HepG2 (cell line): ENCODE results near the gene BIRC7. TPM values are rescaled to one million over a fixed set of nuclear protein-coding genes. Genes with fewer than 3 reads are reported as not detected.

ENCODE experiments used
- FOXC1 ChIP-seq: sonication (generic); formaldehyde crosslinking; IDR thresholded peaks from 2 replicates; pipeline ENCODE4 v1.8.0; 2022; ENCODE audit warnings: mild to moderate bottlenecking, missing genetic modification reagents, borderline replicate concordance
- GATAD1 ChIP-seq: IDR thresholded peaks from 2 replicates; pipeline ENCODE4 v1.6.1; 2016; ENCODE audit warnings: missing genetic modification reagents, missing compliant biosample characterization
- KAT2B ChIP-seq: fragments of 150-350 bp; IDR thresholded peaks from 2 replicates; pipeline ENCODE4 v1.6.1; 2014; ENCODE audit warnings: low read depth, low read length, borderline replicate concordance
- MAZ ChIP-seq, 2 experiments: sonication (generic) in 1 of 2; formaldehyde crosslinking in 1 of 2; IDR thresholded peaks; 2 replicates each; pipeline versions ENCODE4 v1.5.0 to v1.6.1; 2012 to 2020; ENCODE audit warnings: low read depth in 2 of 2, mild to moderate bottlenecking in 2 of 2, borderline replicate concordance in 1 of 2, improper control_type of control experiment in 1 of 2, low read length in 1 of 2, missing genetic modification reagents in 1 of 2, moderate library complexity in 1 of 2
- MED1 ChIP-seq: sonication (generic); formaldehyde crosslinking; IDR thresholded peaks from 2 replicates; pipeline ENCODE4 v1.4.0; 2020; ENCODE audit warnings: missing genetic modification reagents
- MTA1 ChIP-seq: sonication (generic); formaldehyde crosslinking; IDR thresholded peaks from 2 replicates; pipeline ENCODE4 v1.4.0; 2020; ENCODE audit warnings: missing genetic modification reagents, mild to moderate bottlenecking, borderline replicate concordance
- PHF8 ChIP-seq: sonication (generic); formaldehyde crosslinking; IDR thresholded peaks from 2 replicates; pipeline ENCODE4 v1.5.0; 2020; ENCODE audit warnings: missing genetic modification reagents
- RAD21 ChIP-seq: fragments of 450-650 bp; formaldehyde crosslinking; IDR thresholded peaks from 2 replicates; pipeline ENCODE4 v1.5.0; 2020; ENCODE audit warnings: mild to moderate bottlenecking
- SIN3A ChIP-seq: IDR thresholded peaks from 2 replicates; pipeline ENCODE4 v1.6.1; 2011; ENCODE audit warnings: low read depth, mild to moderate bottlenecking, control low read depth, low read length, borderline replicate concordance
- SP1 ChIP-seq, 2 experiments: fragments of 450-650 bp in 1 of 2; sonication (generic) in 1 of 2; formaldehyde crosslinking in 1 of 2; IDR thresholded peaks; 2 replicates each; pipeline versions ENCODE4 v1.4.0 to v1.6.1; 2016 to 2020; ENCODE audit warnings: missing genetic modification reagents in 1 of 2
- ZBTB25 ChIP-seq: IDR thresholded peaks from 2 replicates; pipeline ENCODE4 v1.6.1; 2018; ENCODE audit warnings: missing genetic modification reagents
- ZBTB26 ChIP-seq: IDR thresholded peaks from 2 replicates; pipeline ENCODE4 v1.6.1; 2016; ENCODE audit warnings: missing compliant biosample characterization, missing genetic modification reagents, borderline replicate concordance
- ZFY ChIP-seq: sonication (generic); formaldehyde crosslinking; IDR thresholded peaks from 2 replicates; pipeline ENCODE4 v1.4.0; 2020; ENCODE audit warnings: missing genetic modification reagents
- ZNF614 ChIP-seq: IDR thresholded peaks from 2 replicates; pipeline ENCODE4 v1.6.1; 2018; ENCODE audit warnings: missing biosample characterization, missing genetic modification reagents, inconsistent platforms, borderline replicate concordance
- ZNF687 ChIP-seq: sonication (generic); formaldehyde crosslinking; IDR thresholded peaks from 2 replicates; pipeline ENCODE4 v1.5.1; 2020; ENCODE audit warnings: mild to moderate bottlenecking, missing genetic modification reagents, moderate library complexity
- ZNF691 ChIP-seq: sonication (generic); formaldehyde crosslinking; IDR thresholded peaks from 2 replicates; pipeline ENCODE4 v1.4.0; 2020; ENCODE audit warnings: missing genetic modification reagents, low read depth, mild to moderate bottlenecking, borderline replicate concordance
- ZNF883 ChIP-seq: sonication (generic); formaldehyde crosslinking; IDR thresholded peaks from 2 replicates; pipeline ENCODE4 v1.5.1; 2020; ENCODE audit warnings: mild to moderate bottlenecking, missing genetic modification reagents; ENCODE audit errors: not compliant biosample characterization
- polyA plus RNA-seq, 8 experiments: library from polyadenylated mRNA; depleted of rRNA in 3 of 8; stranded (reverse) in 7 of 8; unstranded in 1 of 8; fragments of >200 nt; fragmentation: Illumina TruSeq in 4 of 8; extraction: Trizol in 4 of 8; gene quantifications; 2 replicates each; pipeline versions ENCODE4 v1.2.1 to v1.2.3, GENCODE V29; 2011 to 2016; ENCODE audit warnings: low read depth in 4 of 8, missing spikeins in 1 of 8, mixed read lengths in 1 of 8; ENCODE audit not compliant: insufficient read depth in 1 of 8
- total RNA-seq, 5 experiments: library from RNA; depleted of rRNA; stranded (reverse); fragments of >200 nt; fragmentation: Illumina TruSeq; extraction: Trizol; gene quantifications; 2 replicates each; pipeline ENCODE4 v1.2.3, GENCODE V29; 2016; ENCODE audit warnings: low read depth in 1 of 5

The BIRC7 gene
- total and polyA plus RNA-seq, 2 of the 13 experiments (the other 11 are each of a cell fraction or from before 2014, with no cell fraction given): 0.27 to 5.1 TPM

- TF ChIP-seq ZBTB26 (CRISPR knock-in tag) (no peak), MAZ (IDR thresholded peaks at IDR 0.05; ENCODE audit: borderline replicate concordance, low read depth, low read length) (no peak), MAZ (CRISPR knock-in tag; IDR thresholded peaks at IDR 0.05; ENCODE audit: low read depth) (peak; percentile 53; the same call in 1 of the 2 replicates), GATAD1 (CRISPR knock-in tag) (0 out of 2 replicates have a peak, but pooled peaks have one; percentile 16), MTA1 (CRISPR knock-in tag) (peak; percentile 19; the same call in 1 of the 2 replicates), ZBTB25 (peak; percentile 42; the same call in 1 of the 2 replicates), MED1 (peak; percentile 13; the same call in 1 of the 2 replicates), FOXC1 (CRISPR knock-in tag) (no peak), KAT2B (no peak), ZNF614 (no peak), SP1 (IDR thresholded peaks at IDR 0.05) (no peak), SP1 (CRISPR knock-in tag; IDR thresholded peaks at IDR 0.05) (peak; percentile 55), RAD21 (CRISPR knock-in tag) (peak; percentile 74), PHF8 (CRISPR knock-in tag) (peak; percentile 28; the same call in 1 of the 2 replicates), ZFY (peak; percentile 41; the same call in 1 of the 2 replicates), ZNF687 (CRISPR knock-in tag) (peak; percentile 78), ZNF691 (CRISPR knock-in tag) (peak; percentile 76; the same call in 1 of the 2 replicates), ZNF883 (CRISPR knock-in tag) (peak; percentile 41), SIN3A (no peak)
These were observed 4.9 kb upstream of the BIRC7 start (continued) for GRCh38 chr20:63230800-63231268.
